A549 (cell line): ENCODE data around the gene SLC4A4. TPM values are rescaled to one million over a fixed set of nuclear protein-coding genes. Genes with fewer than 3 reads are reported as not detected.

Experiments
- ATAC-seq, 2 experiments: fragments of 200-7000 bp in 1 of 2; fragments of >200 bp in 1 of 2; cut with Nextera tagmentation in 1 of 2; cut with Tn5 transposase in 1 of 2; 3 replicates each; pipeline versions ENCODE4 v1.8.0 to v1.9.1; 2018 to 2020; ENCODE audit warnings: mild to moderate bottlenecking in 1 of 2, moderate library complexity in 1 of 2
- CTCF ChIA-PET: fragments of 300-600 bp; sonication (Branson Sonifier 250); formaldehyde crosslinking; extraction: SDS; loops from one replicate; lab custom pipeline; 2021; ENCODE audit warnings: antibody characterized with exemption, inconsistent platforms; lab: Yijun Ruan, JAX
- POLR2A ChIA-PET: fragments of 350-600 bp; formaldehyde crosslinking; extraction: SDS; loops from one replicate; lab custom pipeline; 2021; ENCODE audit warnings: antibody characterized with exemption, inconsistent platforms; lab: Yijun Ruan, JAX
- DNase-seq, 2 experiments: peaks; one replicate each; pipeline versions ENCODE4 v3.0.0 to v3.0.0-alpha.2; 2011 to 2016; ENCODE audit warnings: low read depth in 1 of 2, low spot score in 1 of 2
- FAIRE-seq: peaks from 2 replicates; lab custom pipeline; 2011; peaks lifted over from hg19 to GRCh38; lab: Jason Lieb, UNC
- H3K27ac ChIP-seq, 2 experiments: fragments of >200 bp; sonication (Bioruptor Twin); formaldehyde crosslinking; 3 replicates each; pipeline ENCODE4 v1.5.1; 2016 to 2017
- H3K4me1 ChIP-seq: fragments of >200 bp; sonication (Bioruptor Twin); formaldehyde crosslinking; 3 replicates; pipeline ENCODE4 v1.6.1; 2016
- H3K4me2 ChIP-seq: fragments of >200 bp; sonication (Bioruptor Twin); formaldehyde crosslinking; 3 replicates; pipeline ENCODE4 v1.6.1; 2016
- H3K4me3 ChIP-seq: fragments of >200 bp; sonication (Bioruptor Twin); formaldehyde crosslinking; 3 replicates; pipeline ENCODE4 v1.5.1; 2016
- H3K9me3 ChIP-seq: fragments of >200 bp; sonication (Bioruptor Twin); formaldehyde crosslinking; 3 replicates; pipeline ENCODE4 v1.6.1; 2016
- ATOH8 ChIP-seq: fragments of 250-450 bp; sonication (Bioruptor Pico); IDR thresholded peaks from 2 replicates; pipeline ENCODE4 v1.5.0; 2020; ENCODE audit warnings: low read depth, mild to moderate bottlenecking, moderate library complexity
- BCL3 ChIP-seq: fragments of >200 bp; sonication (Bioruptor Twin); formaldehyde crosslinking; IDR thresholded peaks from 3 replicates; pipeline ENCODE4 v1.6.1; 2016
- BHLHE40 ChIP-seq: IDR thresholded peaks from 2 replicates; pipeline ENCODE4 v1.6.1; 2012; ENCODE audit warnings: low read depth, low read length, inconsistent platforms
- CEBPB ChIP-seq, 2 experiments: fragments of >200 bp in 1 of 2; sonication (Bioruptor Twin) in 1 of 2; formaldehyde crosslinking in 1 of 2; IDR thresholded peaks; 2 replicates each; pipeline ENCODE4 v1.6.1; 2012 to 2016
- ELK1 ChIP-seq: fragments of 150-350 bp; IDR thresholded peaks from 2 replicates; pipeline ENCODE4 v1.6.1; 2014; ENCODE audit warnings: low read depth, mild to moderate bottlenecking, low read length
- ESRRA ChIP-seq: fragments of 150-350 bp; IDR thresholded peaks from 2 replicates; pipeline ENCODE4 v1.6.1; 2014; ENCODE audit warnings: mild to moderate bottlenecking, low read length, borderline replicate concordance
- FOSB ChIP-seq: fragments of 250-450 bp; sonication (Bioruptor Pico); IDR thresholded peaks from 2 replicates; pipeline ENCODE4 v1.5.0; 2020; ENCODE audit warnings: mild to moderate bottlenecking, moderate library complexity
- GATA3 ChIP-seq: IDR thresholded peaks from 2 replicates; pipeline ENCODE4 v1.6.1; 2012; ENCODE audit warnings: borderline replicate concordance
- HOXA7 ChIP-seq: fragments of 250-450 bp; sonication (Bioruptor Pico); IDR thresholded peaks from 2 replicates; pipeline ENCODE4 v1.5.0; 2020; ENCODE audit warnings: mild to moderate bottlenecking, moderate library complexity
- JUNB ChIP-seq: fragments of >200 bp; sonication (Bioruptor Twin); formaldehyde crosslinking; IDR thresholded peaks from 2 replicates; pipeline ENCODE4 v1.6.1; 2016
- MAX ChIP-seq: IDR thresholded peaks from 2 replicates; pipeline ENCODE4 v1.6.1; 2012
- MAZ ChIP-seq: fragments of 150-350 bp; IDR thresholded peaks from 2 replicates; pipeline ENCODE4 v1.6.1; 2014; ENCODE audit warnings: antibody characterized with exemption, low read depth, low read length, borderline replicate concordance
- NR3C1 ChIP-seq: fragments of >200 bp; sonication (Bioruptor Twin); formaldehyde crosslinking; IDR thresholded peaks from 3 replicates; pipeline ENCODE4 v1.6.1; 2017
- PBX3 ChIP-seq: IDR thresholded peaks from 2 replicates; pipeline ENCODE4 v1.6.1; 2012
- POLR2A ChIP-seq: IDR thresholded peaks from 2 replicates; pipeline ENCODE4 v1.6.1; 2012; ENCODE audit warnings: mild to moderate bottlenecking, low read length
- POLR2AphosphoS2 ChIP-seq: conservative IDR thresholded peaks from 2 replicates; pipeline ENCODE4 v1.6.1; 2012; ENCODE audit warnings: low read length, improper control_type of control experiment, inconsistent platforms
- REST ChIP-seq: fragments of 200-600 bp; sonication (generic); IDR thresholded peaks from 2 replicates; pipeline ENCODE4 v1.6.1; 2016; ENCODE audit warnings: antibody characterized with exemption, mild to moderate bottlenecking, moderate library complexity
- SMC3 ChIP-seq: fragments of >200 bp; sonication (Bioruptor Twin); formaldehyde crosslinking; IDR thresholded peaks from 3 replicates; pipeline ENCODE4 v1.6.1; 2018; ENCODE audit warnings: inconsistent platforms
- TFCP2L1 ChIP-seq: fragments of 250-450 bp; sonication (Bioruptor Pico); IDR thresholded peaks from 2 replicates; pipeline ENCODE4 v1.5.0; 2021; ENCODE audit warnings: mild to moderate bottlenecking
- USF2 ChIP-seq: fragments of 450-650 bp; IDR thresholded peaks from 2 replicates; pipeline ENCODE4 v1.6.1; 2014; ENCODE audit warnings: antibody characterized with exemption
- ZFP36 ChIP-seq: fragments of 450-650 bp; IDR thresholded peaks from 2 replicates; pipeline ENCODE4 v1.6.1; 2014; ENCODE audit warnings: borderline replicate concordance; ENCODE audit not compliant: partially characterized antibody
- ZNF302 ChIP-seq: fragments of 250-450 bp; sonication (Bioruptor Pico); IDR thresholded peaks from 2 replicates; pipeline ENCODE4 v1.9.0; 2021; ENCODE audit warnings: inconsistent platforms, mild to moderate bottlenecking, moderate library complexity
- WGBS: methylation state at CpG from one replicate; pipeline ENCODE4 v1.1.6; 2017; ENCODE audit errors: missing lambda C conversion rate; 5-methylcytosine and 5-hydroxymethylcytosine counted together
- polyA plus RNA-seq, 4 experiments: library from polyadenylated mRNA; depleted of rRNA in 3 of 4; stranded (reverse); fragments of >200 nt; fragmentation: RNase III in 1 of 4; extraction: RNeasy Plus Mini Kit Qiagen cat#74134 plus additional on column Dnase treatment in 1 of 4; gene quantifications; 2 replicates in 3 of 4; 3 replicates in 1 of 4; pipeline ENCODE4 v1.2.3, GENCODE V29; 2011 to 2017

Gene SLC4A4
- polyA plus RNA-seq, 2 of the 4 experiments (the other 2 are of a cell fraction), result 1.8 to 2.9 TPM

- no peak overlapping the region for H3K4me2 ChIP-seq
- no peaks in the 10 kb centered on the region for H3K9me3 ChIP-seq
- no peak for TF ChIP-seq POLR2A
- TF ChIP-seq BHLHE40, result no peak
- no peak for TF ChIP-seq ZFP36
- no peak for TF ChIP-seq ZNF302
- TF ChIP-seq NR3C1, result no peak
- TF ChIP-seq PBX3, result no peak
- TF ChIP-seq ESRRA, result no peak
- no peak for TF ChIP-seq SMC3
- no peak for TF ChIP-seq POLR2AphosphoS2
- TF ChIP-seq MAX, result no peak
- TF ChIP-seq BCL3, result no peak
- no peak for TF ChIP-seq HOXA7 (CRISPR knock-in tag)
- no peak overlapping the region for H3K4me3 ChIP-seq
- WGBS, result 70% methylated on average over 5 of the region's 5 CpGs
- ATAC-seq (no peak), FAIRE-seq (no peak), DNase-seq (no peak)
- POLR2A ChIA-PET, result no interaction called here
- H3K27ac ChIP-seq, result no peak overlapping the region
- CTCF ChIA-PET, result interaction anchor here (0.7 kb wide), 1 partner anchor 1041 kb away, joined by 3 read pairs; no protein-coding TSS in a partner anchor
- H3K4me1 ChIP-seq, result 0 out of 3 replicates have a peak, but pooled peaks cover 5% of the 10 kb centered on the region
Measured at GRCh38 chr4:71293705-71294104, 45.1 kb upstream of the SLC4A4 start.

- no peak overlapping the region for H3K4me2 ChIP-seq
- no peak for ATAC-seq
- no peak for DNase-seq
- H3K4me3 ChIP-seq, result no peak overlapping the region
- ChIA-PET CTCF (no interaction called here), POLR2A (no interaction called here)
- no peaks in the 10 kb centered on the region for H3K9me3 ChIP-seq
- TF ChIP-seq ELK1 (no peak), GATA3 (no peak), ZFP36 (no peak), HOXA7 (CRISPR knock-in tag) (no peak), ATOH8 (CRISPR knock-in tag) (no peak)
- 0 out of 3 replicates have a peak, but pooled peaks cover 5% of the 10 kb centered on the region for H3K4me1 ChIP-seq
- no peak for FAIRE-seq
- WGBS, result 82% methylated on average over 3 of the region's 3 CpGs
- no peak overlapping the region for H3K27ac ChIP-seq
Measured at GRCh38 chr4:71294301-71294700, 44.5 kb upstream of the SLC4A4 start.

GRCh38 chr4:71296945-71297344, 41.9 kb upstream of the SLC4A4 start:
- CTCF ChIA-PET, result no interaction called here
- H3K4me1 ChIP-seq, result no peaks in the 10 kb centered on the region
- no peaks in the 10 kb centered on the region for H3K9me3 ChIP-seq
- ATAC-seq, result no peak
- DNase-seq, result no peak
- no peak overlapping the region for H3K4me2 ChIP-seq
- H3K4me3 ChIP-seq, result no peak overlapping the region
- TF ChIP-seq MAZ (no peak), JUNB (no peak)
- WGBS, result 100% methylated on average over 1 of the region's 1 CpG
- H3K27ac ChIP-seq, result no peak overlapping the region
- POLR2A ChIA-PET, result no interaction called here
- FAIRE-seq, result no peak

GRCh38 chr4:71300362-71300761, 38.5 kb upstream of the SLC4A4 start:
- ChIA-PET CTCF (no interaction called here), POLR2A (no interaction called here)
- H3K9me3 ChIP-seq, result no peaks in the 10 kb centered on the region
- H3K4me3 ChIP-seq, result no peak overlapping the region
- no peak for FAIRE-seq
- DNase-seq, result no peak
- H3K27ac ChIP-seq, result no peak overlapping the region
- H3K4me2 ChIP-seq, result no peak overlapping the region
- ATAC-seq, result no peak
- peaks cover 10% of the 10 kb centered on the region; the same call in 2 of the 3 replicates for H3K4me1 ChIP-seq
- 72% methylated on average over 5 of the region's 8 CpGs for WGBS
- TF ChIP-seq CEBPB (IDR thresholded peaks at IDR 0.05) (no peak), USF2 (no peak), REST (no peak), ZNF302 (no peak), FOSB (CRISPR knock-in tag) (no peak), TFCP2L1 (CRISPR knock-in tag) (no peak)
